ENCODE measurements around the gene KRTAP12-3.

The KRTAP12-3 gene

DNA sequence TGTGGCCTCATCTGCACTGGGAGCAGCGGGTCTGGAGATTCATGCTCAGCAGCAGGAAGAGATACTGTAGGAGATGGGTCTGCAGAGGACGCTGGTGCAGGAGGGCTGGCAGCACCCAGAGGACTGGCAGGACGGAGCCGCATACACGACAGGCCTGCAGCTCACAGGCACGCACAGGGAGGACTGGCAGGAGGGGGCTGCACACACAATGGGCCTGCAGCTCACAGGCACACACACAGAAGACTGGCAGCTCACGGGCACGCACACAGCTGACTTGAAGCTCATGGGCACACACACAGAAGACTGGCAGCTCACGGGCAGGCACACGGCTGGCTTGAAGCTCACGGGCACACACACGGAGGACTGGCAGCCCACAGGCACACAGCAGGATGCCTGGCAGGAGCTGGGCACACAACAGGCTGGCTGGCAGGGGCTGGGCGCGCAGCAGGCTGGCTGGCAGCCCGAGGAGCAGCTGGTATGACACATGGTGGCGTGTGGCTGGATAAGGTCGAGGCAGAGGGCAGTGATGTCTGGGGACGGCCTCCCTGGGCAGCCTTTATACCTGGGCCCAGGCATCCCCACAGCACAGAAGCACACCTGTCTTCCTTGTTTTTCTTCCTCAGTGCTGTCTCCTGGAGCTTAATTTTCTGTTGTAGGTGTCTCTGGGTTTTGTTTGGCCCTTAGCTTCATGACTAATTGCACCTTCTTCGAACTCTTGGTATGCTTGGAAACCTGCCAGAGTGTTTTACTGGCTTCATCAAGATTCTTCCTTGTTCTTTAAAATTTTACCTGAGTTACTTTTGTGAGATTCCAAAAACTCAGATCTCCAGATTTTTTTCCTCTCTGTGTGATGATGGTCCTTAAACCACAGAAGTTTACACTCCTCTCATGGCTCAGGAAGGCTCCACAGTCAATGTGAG lies 8.9 kb downstream of the KRTAP12-3 start, which contains the start of gene KRTAP12-2:
Gene KRTAP12-2, minus strand, starts transcription at position 527 of the 920 bp plus-strand sequence. Its CDS starts 41 bp downstream, at position 486.
- no peak within 1 kb of the TSS for H3K27ac ChIP-seq
- TF ChIP-seq FOXP2 (optimal IDR thresholded peaks at IDR 0.05; ENCODE audit: control extremely low read depth, extremely low read length, insufficient read depth) (no peak), EZH2 (IDR thresholded peaks at IDR 0.05) (no peak), POLR2AphosphoS5 (IDR thresholded peaks at IDR 0.05; ENCODE audit: borderline replicate concordance, low read depth, low read length) (no peak)
- peaks cover 16% of the 10 kb centered on the region for H3K9me3 ChIP-seq (ENCODE audit: low read depth, low read length)
- H3K4me3 ChIP-seq = no peak within 1 kb of the TSS
- peaks cover 18% of the 10 kb centered on the region; the same call in 1 of the 2 replicates for H3K36me3 ChIP-seq (ENCODE audit: insufficient read depth, low read length)
- no peak within 1 kb of the TSS for H3K9ac ChIP-seq (ENCODE audit: insufficient read length)
- no peak for DNase-seq (ENCODE audit: low read depth, low spot score)

DNA sequence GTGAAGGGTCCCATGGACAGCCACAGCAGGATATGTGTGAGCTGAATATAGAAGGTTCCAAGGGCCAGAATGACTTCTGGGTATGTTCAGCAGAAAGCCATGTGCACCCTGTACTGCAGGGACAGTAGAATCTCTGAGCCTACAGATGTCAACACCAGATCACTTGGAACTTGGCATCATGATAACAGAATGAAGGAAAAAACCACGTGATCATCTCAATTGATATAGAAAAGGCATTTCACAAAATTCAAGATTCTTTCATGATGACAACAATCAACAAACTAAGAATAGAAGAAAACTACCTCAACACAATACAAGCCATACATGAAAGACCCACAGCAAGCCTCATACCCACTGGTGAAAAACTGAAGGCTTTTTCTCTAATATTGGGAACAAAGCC lies 9.9 kb downstream of the KRTAP12-3 start:
- Histone ChIP-seq H3K4me3 (no peak overlapping the region), H3K27ac (no peak overlapping the region), H3K36me3 (ENCODE audit: insufficient read depth, low read length) (peaks cover 18% of the 10 kb centered on the region; the same call in 1 of the 2 replicates), H3K9ac (ENCODE audit: insufficient read length) (no peak overlapping the region), H3K9me3 (ENCODE audit: low read depth, low read length) (peaks cover 16% of the 10 kb centered on the region)
- TF ChIP-seq POLR2AphosphoS5 (IDR thresholded peaks at IDR 0.05; ENCODE audit: borderline replicate concordance, low read depth, low read length) (no peak), FOXP2 (optimal IDR thresholded peaks at IDR 0.05; ENCODE audit: control extremely low read depth, extremely low read length, insufficient read depth) (no peak), EZH2 (IDR thresholded peaks at IDR 0.05) (no peak)
- DNase-seq (ENCODE audit: low read depth, low spot score) = no peak

DNA sequence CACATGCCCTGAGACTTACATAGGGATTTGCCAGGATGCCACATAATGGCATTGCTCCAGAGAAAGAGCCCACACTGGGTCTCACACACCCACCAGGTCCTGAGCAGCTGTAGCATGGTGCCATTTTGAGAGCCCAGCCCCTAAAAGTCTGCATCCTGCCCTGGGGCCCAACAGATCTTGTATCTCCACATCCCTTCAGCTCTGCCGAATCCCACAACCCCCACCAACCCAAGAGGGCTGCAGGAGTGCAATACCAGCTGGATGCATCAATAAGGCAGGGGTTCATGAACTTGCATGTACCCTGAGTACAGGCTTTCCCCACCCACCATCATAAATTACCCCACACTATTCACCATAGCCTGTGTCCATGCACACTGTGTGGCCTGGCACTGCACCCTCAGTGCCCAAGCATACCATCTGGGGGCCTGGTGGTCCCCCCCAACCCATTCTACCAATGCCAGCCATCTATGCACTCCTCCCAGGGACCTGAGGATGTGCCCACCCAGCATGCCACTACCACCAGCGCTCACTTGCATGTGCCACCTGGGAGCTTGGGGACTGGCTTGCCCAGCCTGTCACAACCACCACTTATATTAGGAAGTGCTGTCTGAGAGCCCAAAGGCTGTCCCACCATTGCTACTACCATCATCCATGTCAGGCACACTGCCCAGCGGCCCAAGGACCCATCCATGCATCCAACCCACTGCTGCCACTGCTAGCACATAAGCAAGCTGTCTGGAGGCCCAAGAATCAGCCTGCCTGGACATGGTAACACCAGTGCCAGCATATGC lies 13.1 kb downstream of the KRTAP12-3 start:
- peaks cover 15% of the 10 kb centered on the region for H3K9me3 ChIP-seq (ENCODE audit: low read depth, low read length)
- TF ChIP-seq FOXP2 (optimal IDR thresholded peaks at IDR 0.05; ENCODE audit: control extremely low read depth, extremely low read length, insufficient read depth) (no peak), POLR2AphosphoS5 (IDR thresholded peaks at IDR 0.05; ENCODE audit: borderline replicate concordance, low read depth, low read length) (no peak), EZH2 (IDR thresholded peaks at IDR 0.05) (no peak)

DNA sequence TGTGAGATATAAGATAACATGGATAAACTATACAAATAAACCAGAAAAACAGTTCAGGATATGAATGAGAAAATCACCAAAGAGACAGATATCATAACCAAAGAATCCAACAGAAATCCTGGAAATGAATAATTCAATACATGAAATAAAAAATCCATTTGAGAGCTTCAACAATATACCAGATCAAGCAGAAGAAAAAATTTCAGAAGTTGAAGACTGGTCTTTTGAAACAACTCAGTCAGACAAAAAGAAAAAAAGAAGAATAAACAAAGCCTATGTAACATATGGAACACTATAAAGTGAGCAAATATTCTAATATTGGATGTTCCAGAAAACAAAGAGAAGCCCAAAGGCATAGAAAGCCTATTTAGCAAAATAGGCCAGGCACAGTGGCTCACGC lies 14.2 kb downstream of the KRTAP12-3 start:
- no peak for TF ChIP-seq EZH2 (IDR thresholded peaks at IDR 0.05)
- TF ChIP-seq POLR2AphosphoS5 (IDR thresholded peaks at IDR 0.05; ENCODE audit: borderline replicate concordance, low read depth, low read length) = no peak
- no peak for TF ChIP-seq FOXP2 (optimal IDR thresholded peaks at IDR 0.05; ENCODE audit: control extremely low read depth, extremely low read length, insufficient read depth)
- no peak overlapping the region for H3K9ac ChIP-seq (ENCODE audit: insufficient read length)
- no peak overlapping the region for H3K4me3 ChIP-seq
- peaks cover 11% of the 10 kb centered on the region; the same call in 1 of the 2 replicates for H3K36me3 ChIP-seq (ENCODE audit: insufficient read depth, low read length)
- no peak overlapping the region for H3K27ac ChIP-seq
- H3K9me3 ChIP-seq (ENCODE audit: low read depth, low read length) = peaks cover 15% of the 10 kb centered on the region
- DNase-seq (ENCODE audit: low read depth, low spot score) = no peak

More for the DNA sequence above, 13.1 kb downstream of the KRTAP12-3 start:
- Histone ChIP-seq H3K4me3 (no peak overlapping the region), H3K36me3 (ENCODE audit: insufficient read depth, low read length) (peaks cover 18% of the 10 kb centered on the region; the same call in 1 of the 2 replicates), H3K9ac (ENCODE audit: insufficient read length) (no peak overlapping the region), H3K27ac (no peak overlapping the region)
- no peak for DNase-seq (ENCODE audit: low read depth, low spot score)

DNA sequence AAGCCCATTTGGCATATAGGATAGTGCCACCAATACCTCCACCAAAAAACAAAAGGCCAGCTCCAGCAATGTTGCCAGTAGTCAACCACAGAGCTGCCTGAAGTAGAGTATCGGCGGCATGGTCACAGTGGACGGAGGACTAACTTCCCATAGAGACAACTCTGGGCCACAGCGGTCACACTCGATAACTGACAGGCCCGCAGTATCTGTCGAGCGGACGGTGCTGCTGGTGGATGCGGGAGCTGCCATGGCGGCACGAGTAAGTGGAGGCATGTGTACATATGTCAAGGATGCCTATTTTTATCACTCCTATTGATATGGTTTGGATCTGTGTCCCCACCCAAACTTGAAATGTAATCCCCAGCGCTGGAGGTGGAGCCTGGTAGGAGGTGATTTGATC lies 20.1 kb downstream of the KRTAP12-3 start:
- no peak overlapping the region for H3K4me3 ChIP-seq
- TF ChIP-seq POLR2AphosphoS5 (IDR thresholded peaks at IDR 0.05; ENCODE audit: borderline replicate concordance, low read depth, low read length) = no peak
- no peak for TF ChIP-seq EZH2 (IDR thresholded peaks at IDR 0.05)
- TF ChIP-seq FOXP2 (optimal IDR thresholded peaks at IDR 0.05; ENCODE audit: control extremely low read depth, extremely low read length, insufficient read depth) = no peak
- no peak for DNase-seq (ENCODE audit: low read depth, low spot score)

DNA sequence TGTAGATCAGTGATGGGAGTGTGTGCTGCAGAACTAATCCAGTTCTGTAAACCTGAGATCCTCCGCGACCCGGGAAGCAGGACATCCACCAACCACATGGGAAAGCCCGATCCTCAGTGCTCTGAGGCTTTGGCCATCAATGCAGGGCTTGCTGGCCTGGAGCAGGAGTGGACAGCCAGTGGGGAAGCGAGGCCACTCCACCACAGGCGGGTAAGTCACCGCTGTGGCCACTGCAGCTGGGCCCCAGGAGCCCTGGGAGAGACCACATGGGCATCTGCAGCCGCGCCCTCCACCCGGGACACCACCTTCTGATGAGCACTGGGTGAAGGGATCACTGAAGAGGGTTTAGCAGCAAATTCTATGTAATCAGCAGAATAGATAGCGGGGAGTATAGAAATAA lies 23.4 kb downstream of the KRTAP12-3 start:
- H3K27ac ChIP-seq = no peak overlapping the region
- no peak overlapping the region for H3K4me3 ChIP-seq
- H3K9me3 ChIP-seq (ENCODE audit: low read depth, low read length) = no peaks in the 10 kb centered on the region
- peaks cover 14% of the 10 kb centered on the region; the same call in 1 of the 2 replicates for H3K36me3 ChIP-seq (ENCODE audit: insufficient read depth, low read length)
- DNase-seq (ENCODE audit: low read depth, low spot score) = no peak
- no peak overlapping the region for H3K9ac ChIP-seq (ENCODE audit: insufficient read length)
- TF ChIP-seq FOXP2 (optimal IDR thresholded peaks at IDR 0.05; ENCODE audit: control extremely low read depth, extremely low read length, insufficient read depth) (no peak), POLR2AphosphoS5 (IDR thresholded peaks at IDR 0.05; ENCODE audit: borderline replicate concordance, low read depth, low read length) (no peak), EZH2 (IDR thresholded peaks at IDR 0.05) (no peak)

More for the DNA sequence above, 20.1 kb downstream of the KRTAP12-3 start:
- H3K36me3 ChIP-seq (ENCODE audit: insufficient read depth, low read length) = peaks cover 14% of the 10 kb centered on the region; the same call in 1 of the 2 replicates
- no peak overlapping the region for H3K27ac ChIP-seq
- H3K9ac ChIP-seq (ENCODE audit: insufficient read length) = no peak overlapping the region
- H3K9me3 ChIP-seq (ENCODE audit: low read depth, low read length) = peaks cover 2% of the 10 kb centered on the region; the same call in 1 of the 2 replicates

DNA sequence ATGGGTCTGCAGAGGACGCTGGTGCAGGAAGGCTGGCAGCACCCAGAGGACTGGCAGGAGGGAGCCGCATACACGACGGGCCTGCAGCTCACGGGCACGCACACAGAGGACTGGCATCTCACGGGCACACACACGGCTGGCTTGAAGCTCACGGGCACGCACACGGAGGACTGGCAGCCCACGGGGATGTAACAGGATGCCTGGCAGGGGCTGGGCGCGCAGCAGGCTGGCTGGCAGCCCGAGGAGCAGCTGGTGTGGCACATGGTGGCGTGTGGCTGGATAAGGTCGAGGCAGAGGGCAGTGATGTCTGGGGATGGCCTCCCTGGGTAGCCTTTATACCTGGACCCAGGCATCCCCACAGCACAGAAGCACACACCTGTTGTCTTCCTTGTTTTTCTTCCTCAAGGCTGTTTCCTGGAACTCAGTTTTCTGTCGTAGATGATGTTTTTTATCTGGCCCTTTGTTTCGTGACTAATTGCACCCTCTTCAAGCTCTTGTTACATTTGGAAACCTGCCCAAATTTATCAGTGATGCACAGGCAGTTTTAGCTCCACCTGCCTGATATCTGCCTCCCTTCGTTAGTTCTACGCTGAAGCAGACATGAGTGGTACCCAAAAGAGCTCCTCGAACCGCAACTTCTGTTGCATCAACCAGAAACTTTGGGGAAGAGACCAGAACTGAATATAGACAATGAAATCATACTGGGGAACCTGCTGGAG lies 24.3 kb downstream of the KRTAP12-3 start, which contains the start of gene KRTAP12-1:
Gene KRTAP12-1, minus strand, starts transcription at position 303 of the 719 bp plus-strand sequence. Its CDS starts 40 bp downstream, at position 263.
- TF ChIP-seq FOXP2 (optimal IDR thresholded peaks at IDR 0.05; ENCODE audit: control extremely low read depth, extremely low read length, insufficient read depth) (no peak), EZH2 (IDR thresholded peaks at IDR 0.05) (no peak), POLR2AphosphoS5 (IDR thresholded peaks at IDR 0.05; ENCODE audit: borderline replicate concordance, low read depth, low read length) (no peak)
- H3K27ac ChIP-seq = no peak within 1 kb of the TSS
- no peak within 1 kb of the TSS for H3K9ac ChIP-seq (ENCODE audit: insufficient read length)
- DNase-seq (ENCODE audit: low read depth, low spot score) = no peak
- no peaks in the 10 kb centered on the region for H3K9me3 ChIP-seq (ENCODE audit: low read depth, low read length)
- no peak within 1 kb of the TSS for H3K4me3 ChIP-seq
- peaks cover 17% of the 10 kb centered on the region; the same call in 1 of the 2 replicates for H3K36me3 ChIP-seq (ENCODE audit: insufficient read depth, low read length)

Data from SK-N-MC (cell line).